Smooth muscle cell (in vitro differentiated cells): ENCODE measurements around the gene ZNF808. TPM values are rescaled to one million over a fixed set of nuclear protein-coding genes. Genes with fewer than 3 reads are reported as not detected.
"Not testable (repeated sequence)": the region's sequence is repeated elsewhere in the genome, so short reads cannot be mapped to it uniquely, and the experiment has no call there.

Experiments
- DNase-seq: peaks from one replicate; lab custom pipeline; 2025; ENCODE audit not compliant: unreplicated experiment; lab: John Stamatoyannopoulos, UW
- H2AFZ ChIP-seq: fragments of 200-600 bp; sonication (generic); 2 replicates; pipeline ENCODE4 v1.6.0; 2016; ENCODE audit warnings: antibody characterized with exemption, low read depth, mild to moderate bottlenecking
- H3F3A ChIP-seq: fragments of 200-600 bp; sonication (generic); 2 replicates; pipeline ENCODE4 v1.6.0; 2017; ENCODE audit warnings: antibody characterized with exemption, low read depth
- H3K27ac ChIP-seq: fragments of 200-600 bp; sonication (generic); 2 replicates; pipeline ENCODE4 v1.5.1; 2016; ENCODE audit warnings: low read depth, mild to moderate bottlenecking
- H3K27me3 ChIP-seq: fragments of 200-600 bp; sonication (generic); 2 replicates; pipeline ENCODE4 v1.6.1; 2016; ENCODE audit warnings: low read depth, mild to moderate bottlenecking
- H3K36me3 ChIP-seq: fragments of 200-600 bp; sonication (generic); 2 replicates; pipeline ENCODE4 v1.5.1; 2016; ENCODE audit warnings: low read depth
- H3K4me1 ChIP-seq: fragments of 200-600 bp; sonication (generic); 2 replicates; pipeline ENCODE4 v1.5.1; 2016; ENCODE audit warnings: low read depth
- H3K4me2 ChIP-seq: fragments of 200-600 bp; sonication (generic); 2 replicates; pipeline ENCODE4 v1.6.0; 2016; ENCODE audit warnings: mild to moderate bottlenecking
- H3K4me3 ChIP-seq: fragments of 200-600 bp; sonication (generic); 2 replicates; pipeline ENCODE4 v1.5.1; 2016; ENCODE audit warnings: mild to moderate bottlenecking
- H3K79me2 ChIP-seq: fragments of 200-600 bp; sonication (generic); 2 replicates; pipeline ENCODE4 v1.6.0; 2016; ENCODE audit warnings: low read depth, mild to moderate bottlenecking
- H3K9ac ChIP-seq: fragments of 200-600 bp; sonication (generic); 2 replicates; pipeline ENCODE4 v1.6.0; 2016; ENCODE audit warnings: low read depth
- H3K9me3 ChIP-seq: fragments of 200-600 bp; sonication (generic); replicated peaks from 2 replicates; pipeline ENCODE4 v1.5.1; 2016; ENCODE audit warnings: low read depth
- H4K20me1 ChIP-seq: fragments of 200-600 bp; sonication (generic); 2 replicates; pipeline ENCODE4 v1.6.0; 2016; ENCODE audit warnings: low read depth
- CTCF ChIP-seq: fragments of 200-600 bp; sonication (generic); IDR thresholded peaks from 2 replicates; pipeline ENCODE4 v1.5.1; 2017; ENCODE audit warnings: borderline replicate concordance, mild to moderate bottlenecking, antibody characterized with exemption; ENCODE audit not compliant: insufficient read depth, poor library complexity, severe bottlenecking
- WGBS: methylation state at CpG from one replicate; pipeline ENCODE4 v1.1.7; 2016; ENCODE audit warnings: low lambda C conversion rate; 5-methylcytosine and 5-hydroxymethylcytosine counted together
- polyA plus RNA-seq: library from polyadenylated mRNA; unstranded; fragments of >200 nt; fragmentation: Nextera tagmentation; extraction: Ambion mirVana; gene quantifications from 2 replicates; pipeline ENCODE4 v1.2.1, GENCODE V29; 2016
- total RNA-seq: library from RNA; depleted of rRNA; stranded (reverse); fragments of >200 nt; gene quantifications from 2 replicates; pipeline ENCODE4 v1.2.3, GENCODE V29; 2014

Gene ZNF808
- total and polyA plus RNA-seq, 2 experiments from 2014 or later = 3.7 to 41.3 TPM

- no peak overlapping the region for H3K4me2 ChIP-seq
- TF ChIP-seq CTCF = no peak
- no peak overlapping the region for H3K27ac ChIP-seq
- H3F3A ChIP-seq = no peaks in the 10 kb centered on the region
- no peak overlapping the region for H3K4me3 ChIP-seq
- H3K79me2 ChIP-seq = no peaks in the 10 kb centered on the region
- WGBS = 93% methylated on average over 5 of the region's 5 CpGs
- H3K27me3 ChIP-seq = no peaks in the 10 kb centered on the region
- no peaks in the 10 kb centered on the region for H3K9me3 ChIP-seq
- no peak for DNase-seq
- no peak overlapping the region for H3K9ac ChIP-seq
- peaks cover 15% of the 10 kb centered on the region for H3K4me1 ChIP-seq
- no peaks in the 10 kb centered on the region for H4K20me1 ChIP-seq
- no peaks in the 10 kb centered on the region for H3K36me3 ChIP-seq
- no peak overlapping the region for H2AFZ ChIP-seq
Measured at GRCh38 chr19:52516191-52516590, 11.3 kb upstream of the ZNF808 start.

DNA sequence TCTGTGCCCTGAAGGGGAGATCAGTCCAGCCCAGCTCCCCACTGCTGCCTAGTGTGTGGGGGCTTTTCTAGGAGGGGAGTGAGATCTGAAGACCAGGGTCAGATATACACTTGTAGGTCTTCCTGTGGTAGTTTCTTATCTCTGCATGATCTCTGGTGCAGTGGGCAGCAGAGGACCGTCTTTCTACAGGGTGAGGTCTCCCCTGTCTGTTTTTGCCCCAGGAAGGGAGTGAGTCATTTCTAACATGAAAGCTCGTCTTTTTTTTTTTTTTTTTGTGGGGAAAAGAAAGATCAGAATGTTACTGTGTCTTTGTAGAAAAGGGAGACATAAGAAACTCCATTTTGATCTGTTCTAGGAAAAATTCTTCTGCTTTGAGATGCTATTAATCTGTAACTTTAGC is 8.8 kb upstream of the ZNF808 start:
- Histone ChIP-seq H3K27me3 (no peaks in the 10 kb centered on the region), H2AFZ (no peak overlapping the region), H4K20me1 (no peaks in the 10 kb centered on the region), H3K9me3 (no peaks in the 10 kb centered on the region), H3K36me3 (no peaks in the 10 kb centered on the region), H3K9ac (no peak overlapping the region), H3F3A (no peaks in the 10 kb centered on the region), H3K27ac (no peak overlapping the region), H3K4me1 (peaks cover 15% of the 10 kb centered on the region), H3K79me2 (no peaks in the 10 kb centered on the region), H3K4me3 (no peak overlapping the region), H3K4me2 (no peak overlapping the region)
- TF ChIP-seq CTCF = no peak
- WGBS = 13% methylated on average over 2 of the region's 2 CpGs
- no peak for DNase-seq

DNA sequence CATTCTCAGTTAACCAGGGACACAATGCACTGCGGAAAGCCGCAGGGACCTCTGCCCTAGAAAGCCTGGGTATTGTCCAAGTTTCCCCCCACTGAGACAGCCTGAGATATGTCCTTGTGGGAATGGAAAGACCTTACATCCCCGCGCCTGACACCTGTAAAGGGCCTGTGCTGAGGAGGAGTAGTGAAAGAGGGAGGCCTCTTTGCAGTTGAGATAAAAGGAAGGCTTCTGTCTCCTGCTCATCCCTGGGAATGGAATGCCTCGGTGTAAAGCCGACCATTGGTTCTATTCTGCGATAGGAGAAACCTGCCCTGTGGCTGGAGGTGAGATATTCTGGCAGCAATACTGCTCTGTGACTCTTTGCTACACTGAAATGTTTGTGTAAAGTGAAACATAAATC is 8.3 kb upstream of the ZNF808 start:
- not testable (repeated sequence) for H3K4me2 ChIP-seq, DNase-seq

GRCh38 chr19:52520013-52520412 is 7.5 kb upstream of the ZNF808 start:
- Histone ChIP-seq H3K9ac (no peak overlapping the region), H3K36me3 (no peaks in the 10 kb centered on the region), H3K4me3 (no peak overlapping the region), H3K4me2 (no peak overlapping the region), H3K9me3 (no peaks in the 10 kb centered on the region), H3F3A (no peaks in the 10 kb centered on the region), H4K20me1 (no peaks in the 10 kb centered on the region), H3K27ac (no peak overlapping the region), H3K79me2 (no peaks in the 10 kb centered on the region), H3K4me1 (peaks cover 15% of the 10 kb centered on the region), H3K27me3 (no peaks in the 10 kb centered on the region), H2AFZ (no peak overlapping the region)
- DNase-seq = no peak
- no peak for TF ChIP-seq CTCF
- 32% methylated on average over 4 of the region's 4 CpGs for whole genome bisulfite sequencing

More for the DNA sequence above, 8.3 kb upstream of the ZNF808 start:
- H3K36me3 ChIP-seq, H4K20me1 ChIP-seq, H3K9ac ChIP-seq, H3K27me3 ChIP-seq, H3K79me2 ChIP-seq, H3F3A ChIP-seq, H3K27ac ChIP-seq, H2AFZ ChIP-seq, H3K9me3 ChIP-seq, H3K4me3 ChIP-seq: not testable (repeated sequence)
- WGBS = 76% methylated on average over 7 of the region's 7 CpGs
- H3K4me1 ChIP-seq = peaks cover 15% of the 10 kb centered on the region
